Body of pancreas (tissue), 4 donors: Measurements from ENCODE around the gene SLC22A2. TPM values are rescaled to one million over a fixed set of nuclear protein-coding genes. Genes with fewer than 3 reads are reported as not detected.

ENCODE experiments used
- ATAC-seq: fragments of 150-250 bp; one replicate; pipeline ENCODE4 v1.9.1; 2016
- DNase-seq, 4 donors: peaks; one replicate each; pipeline ENCODE4 v3.0.0-alpha.2; 2019
- H3K27ac ChIP-seq, 4 donors: fragments of 200-600 bp; sonication (generic); 1 replicate in 3 of 4; 2 replicates in 1 of 4; pipeline versions ENCODE4 v1.5.1 to v1.6.1; 2016 to 2019; ENCODE audit warnings: mild to moderate bottlenecking in 1 of 4, mixed read lengths in 1 of 4, moderate library complexity in 1 of 4
- H3K27me3 ChIP-seq, 2 donors: fragments of 200-600 bp; sonication (generic); one replicate each; pipeline ENCODE4 v1.6.0; 2016; ENCODE audit warnings: mild to moderate bottlenecking in 1 of 2
- H3K36me3 ChIP-seq, 2 donors: fragments of 200-600 bp; sonication (generic); replicated peaks in 1 of 2; 2 replicates each; pipeline ENCODE4 v1.5.1; 2016; ENCODE audit warnings: low read depth in 2 of 2; ENCODE audit not compliant: insufficient read depth in 1 of 2
- H3K4me1 ChIP-seq: fragments of 200-600 bp; sonication (generic); one replicate; pipeline ENCODE4 v1.6.0; 2016
- H3K4me3 ChIP-seq, 2 donors: fragments of 200-600 bp; sonication (generic); 1 replicate in 1 of 2; 2 replicates in 1 of 2; pipeline ENCODE4 v1.5.1; 2016 to 2019
- H3K9me3 ChIP-seq, 3 donors: fragments of 200-600 bp; sonication (generic); 1 replicate in 2 of 3; 2 replicates in 1 of 3; pipeline ENCODE4 v1.5.1; 2016
- POLR2A ChIP-seq, 3 donors: fragments of 450-650 bp; IDR thresholded peaks; one replicate each; pipeline ENCODE4 v1.6.1; 2016; ENCODE audit warnings: antibody characterized with exemption in 3 of 3, mild to moderate bottlenecking in 2 of 3
- WGBS, 2 donors: methylation state at CpG; one replicate each; pipeline ENCODE4 v1.1.5; 2017; 5-methylcytosine and 5-hydroxymethylcytosine counted together
- intact Hi-C: fragments of 100-400 bp; cut with DNase I; formaldehyde crosslinking; loops from one replicate; pipeline ENCODE4 v1.15.1; 2023
- total RNA-seq, 2 donors: library from RNA; depleted of rRNA; stranded (reverse); fragments of >200 nt; gene quantifications; one replicate each; pipeline ENCODE4 v1.1.0, GENCODE V29; 2016
- TF ChIP-seq, protein P1 (sequence below), 7 experiments: fragments of 450-650 bp in 4 of 7; fragments of 200-600 bp in 3 of 7; sonication (generic) in 3 of 7; IDR thresholded peaks; one replicate each; pipeline ENCODE4 v1.5.1; 2016 to 2019; ENCODE audit warnings: antibody characterized with exemption in 7 of 7

The SLC22A2 gene
- total RNA-seq, 2 donors from 2014 or later, result not detected

DNA sequence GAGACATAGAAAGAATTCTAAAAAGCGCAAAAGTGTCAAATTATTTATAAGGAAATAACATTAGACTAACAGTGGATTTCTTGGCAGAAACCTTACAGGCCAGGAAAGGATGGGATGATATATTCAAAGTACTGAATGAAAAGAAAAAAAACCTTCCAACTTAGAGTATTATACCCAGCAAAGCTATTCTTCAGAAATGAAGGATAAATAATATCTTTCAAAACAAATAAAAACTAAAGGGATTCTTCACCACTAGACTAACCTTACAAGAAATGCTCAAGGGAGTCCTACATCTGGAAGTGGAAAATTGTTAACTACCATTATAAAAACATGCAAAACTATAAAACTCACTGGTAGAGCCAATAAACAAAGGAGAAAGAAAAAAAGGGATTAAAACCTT, 65.8 kb downstream of the SLC22A2 start:
- Histone ChIP-seq H3K4me3 (no peak overlapping the region), H3K27me3 (no peaks in the 10 kb centered on the region), H3K4me1 (no peaks in the 10 kb centered on the region), H3K27ac (no peak overlapping the region), H3K9me3 (peaks cover 0 to 5% (median 0%) of the 10 kb centered on the region in 3 donors), H3K36me3 (no peaks in the 10 kb centered on the region)
- ATAC-seq (no peak), DNase-seq (no peak)
- intact Hi-C loops, result no loop called here
- 82 to 88% methylated on average over 1 of the region's 1 CpG for WGBS, 2 donors
- TF ChIP-seq, protein P1, sequence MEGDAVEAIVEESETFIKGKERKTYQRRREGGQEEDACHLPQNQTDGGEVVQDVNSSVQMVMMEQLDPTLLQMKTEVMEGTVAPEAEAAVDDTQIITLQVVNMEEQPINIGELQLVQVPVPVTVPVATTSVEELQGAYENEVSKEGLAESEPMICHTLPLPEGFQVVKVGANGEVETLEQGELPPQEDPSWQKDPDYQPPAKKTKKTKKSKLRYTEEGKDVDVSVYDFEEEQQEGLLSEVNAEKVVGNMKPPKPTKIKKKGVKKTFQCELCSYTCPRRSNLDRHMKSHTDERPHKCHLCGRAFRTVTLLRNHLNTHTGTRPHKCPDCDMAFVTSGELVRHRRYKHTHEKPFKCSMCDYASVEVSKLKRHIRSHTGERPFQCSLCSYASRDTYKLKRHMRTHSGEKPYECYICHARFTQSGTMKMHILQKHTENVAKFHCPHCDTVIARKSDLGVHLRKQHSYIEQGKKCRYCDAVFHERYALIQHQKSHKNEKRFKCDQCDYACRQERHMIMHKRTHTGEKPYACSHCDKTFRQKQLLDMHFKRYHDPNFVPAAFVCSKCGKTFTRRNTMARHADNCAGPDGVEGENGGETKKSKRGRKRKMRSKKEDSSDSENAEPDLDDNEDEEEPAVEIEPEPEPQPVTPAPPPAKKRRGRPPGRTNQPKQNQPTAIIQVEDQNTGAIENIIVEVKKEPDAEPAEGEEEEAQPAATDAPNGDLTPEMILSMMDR (IDR thresholded peaks at IDR 0.05), result no peak
- no peak for TF ChIP-seq POLR2A (IDR thresholded peaks at IDR 0.05)

DNA sequence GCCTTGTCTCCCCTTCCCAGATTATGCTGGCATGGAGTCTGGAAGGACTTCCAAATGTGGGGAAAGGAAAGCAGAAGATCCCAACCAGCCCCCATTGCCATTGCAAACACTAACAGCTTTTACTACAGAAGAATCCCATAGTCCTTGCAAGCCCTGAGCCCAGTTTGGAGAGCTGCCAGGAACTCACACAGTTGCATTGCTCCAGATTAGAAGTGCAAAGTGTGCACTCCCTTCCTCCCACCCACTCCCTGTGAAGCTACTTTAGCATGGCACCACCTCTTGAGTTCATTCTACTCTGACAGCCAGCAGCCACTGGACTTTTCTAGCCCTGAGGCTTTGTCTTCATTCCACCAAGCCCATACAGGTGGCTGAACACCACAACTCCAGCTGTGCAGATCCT, 67.6 kb downstream of the SLC22A2 start:
- DNase-seq (peak in 2 of 4 donors; percentile 32 to 42), ATAC-seq (no peak)
- Histone ChIP-seq H3K4me1 (no peaks in the 10 kb centered on the region), H3K27ac (no peak overlapping the region), H3K36me3 (no peaks in the 10 kb centered on the region), H3K27me3 (no peaks in the 10 kb centered on the region), H3K4me3 (no peak overlapping the region), H3K9me3 (peaks cover 0 to 5% (median 0%) of the 10 kb centered on the region in 3 donors)
- TF ChIP-seq POLR2A (IDR thresholded peaks at IDR 0.05), result no peak
- intact Hi-C loops, result no loop called here

DNA sequence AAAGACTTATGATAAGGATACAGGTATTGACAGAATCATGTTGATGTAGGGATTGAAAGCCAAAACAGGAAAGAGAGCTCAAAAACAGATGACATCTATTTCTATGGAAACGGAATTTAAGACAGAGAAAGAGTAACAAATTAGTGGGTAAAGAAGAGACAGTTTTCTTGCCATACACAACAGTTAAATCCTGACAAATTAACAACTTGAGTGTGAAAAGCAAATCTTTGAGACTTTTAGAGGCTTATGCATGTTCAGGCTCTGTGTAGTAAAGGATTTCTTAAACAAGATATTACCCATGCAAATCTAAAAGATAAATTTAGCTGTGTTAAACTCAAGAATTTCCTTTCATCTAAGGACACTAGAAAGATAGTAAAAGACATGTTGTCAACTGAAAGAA, 68.5 kb downstream of the SLC22A2 start:
- Histone ChIP-seq H3K27ac (no peak overlapping the region), H3K36me3 (no peaks in the 10 kb centered on the region), H3K4me3 (no peak overlapping the region), H3K4me1 (no peaks in the 10 kb centered on the region), H3K27me3 (no peaks in the 10 kb centered on the region), H3K9me3 (peaks cover 0 to 5% (median 0%) of the 10 kb centered on the region in 3 donors)
- intact Hi-C loops, result no loop called here
- no peak for ATAC-seq
- 74 to 88% methylated on average over 1 of the region's 1 CpG for WGBS, 2 donors
- TF ChIP-seq, protein P1 (IDR thresholded peaks at IDR 0.05), result no peak
- TF ChIP-seq POLR2A (IDR thresholded peaks at IDR 0.05), result no peak
- no peak for DNase-seq

GRCh38 chr6:160188773-160189172, 69.8 kb downstream of the SLC22A2 start:
- peaks cover 0 to 5% (median 0%) of the 10 kb centered on the region in 3 donors for H3K9me3 ChIP-seq
- H3K4me1 ChIP-seq, result no peaks in the 10 kb centered on the region
- no peak overlapping the region for H3K27ac ChIP-seq
- intact Hi-C loops, result no loop called here
- no peaks in the 10 kb centered on the region for H3K36me3 ChIP-seq
- 73 to 77% methylated on average over 1 of the region's 1 CpG for WGBS, 2 donors
- no peaks in the 10 kb centered on the region for H3K27me3 ChIP-seq
- ATAC-seq, result no peak
- TF ChIP-seq, protein P1 (IDR thresholded peaks at IDR 0.05), result no peak
- TF ChIP-seq POLR2A (IDR thresholded peaks at IDR 0.05), result no peak
- H3K4me3 ChIP-seq, result no peak overlapping the region
- DNase-seq, result no peak

GRCh38 chr6:160180706-160181105, 77.9 kb downstream of the SLC22A2 start:
- H3K36me3 ChIP-seq, result no peaks in the 10 kb centered on the region
- no peak overlapping the region for H3K4me3 ChIP-seq
- TF ChIP-seq, protein P1 (IDR thresholded peaks at IDR 0.05), result no peak
- TF ChIP-seq POLR2A (IDR thresholded peaks at IDR 0.05), result no peak
- H3K27me3 ChIP-seq, result no peaks in the 10 kb centered on the region
- H3K9me3 ChIP-seq, result no peaks in the 10 kb centered on the region
- no peak for ATAC-seq
- intact Hi-C loops, result no loop called here
- H3K27ac ChIP-seq, result no peak overlapping the region
- no peaks in the 10 kb centered on the region for H3K4me1 ChIP-seq
- no peak for DNase-seq
- WGBS, 2 donors, result 27 to 33% methylated on average over 1 of the region's 1 CpG
